Mesothelial cell of epicardium (in vitro differentiated cells): Measurements from ENCODE around the gene PLCXD1. TPM values are rescaled to one million over a fixed set of nuclear protein-coding genes. Genes with fewer than 3 reads are reported as not detected.

ENCODE experiments used
- DNase-seq, 2 experiments: peaks; one replicate each; pipeline ENCODE4 v3.0.0; 2021; ENCODE audit warnings: low spot score in 2 of 2; ENCODE audit not compliant: unreplicated experiment in 2 of 2
- H3K27ac Mint-ChIP-seq: 2 replicates; pipeline ENCODE4 v1.8.0; 2021; ENCODE audit warnings: mixed read lengths
- H3K27me3 Mint-ChIP-seq: 2 replicates; pipeline ENCODE4 v1.8.0; 2021; ENCODE audit warnings: low read depth, mixed read lengths
- H3K36me3 Mint-ChIP-seq: 2 replicates; pipeline ENCODE4 v1.8.0; 2021; ENCODE audit warnings: mixed read lengths
- H3K4me1 Mint-ChIP-seq: 2 replicates; pipeline ENCODE4 v1.8.0; 2021; ENCODE audit warnings: mixed read lengths
- H3K4me3 Mint-ChIP-seq: 2 replicates; pipeline ENCODE4 v1.8.0; 2021; ENCODE audit warnings: mild to moderate bottlenecking, moderate library complexity, mixed read lengths
- H3K9me3 Mint-ChIP-seq: 2 replicates; pipeline ENCODE4 v1.8.0; 2021; ENCODE audit warnings: mixed read lengths
- total RNA-seq: library from RNA; stranded (reverse); gene quantifications from 3 replicates; pipeline ENCODE4 v1.2.1, GENCODE V29; 2021
- TF ChIP-seq, protein P1 (sequence below): fragments of 200-600 bp; sonication (generic); IDR thresholded peaks from one replicate; pipeline ENCODE4 v1.5.0; 2021; ENCODE audit warnings: antibody characterized with exemption; ENCODE audit not compliant: unreplicated experiment

The PLCXD1 gene
- total RNA-seq, 1 donor from 2014 or later = 35.0 TPM

DNA sequence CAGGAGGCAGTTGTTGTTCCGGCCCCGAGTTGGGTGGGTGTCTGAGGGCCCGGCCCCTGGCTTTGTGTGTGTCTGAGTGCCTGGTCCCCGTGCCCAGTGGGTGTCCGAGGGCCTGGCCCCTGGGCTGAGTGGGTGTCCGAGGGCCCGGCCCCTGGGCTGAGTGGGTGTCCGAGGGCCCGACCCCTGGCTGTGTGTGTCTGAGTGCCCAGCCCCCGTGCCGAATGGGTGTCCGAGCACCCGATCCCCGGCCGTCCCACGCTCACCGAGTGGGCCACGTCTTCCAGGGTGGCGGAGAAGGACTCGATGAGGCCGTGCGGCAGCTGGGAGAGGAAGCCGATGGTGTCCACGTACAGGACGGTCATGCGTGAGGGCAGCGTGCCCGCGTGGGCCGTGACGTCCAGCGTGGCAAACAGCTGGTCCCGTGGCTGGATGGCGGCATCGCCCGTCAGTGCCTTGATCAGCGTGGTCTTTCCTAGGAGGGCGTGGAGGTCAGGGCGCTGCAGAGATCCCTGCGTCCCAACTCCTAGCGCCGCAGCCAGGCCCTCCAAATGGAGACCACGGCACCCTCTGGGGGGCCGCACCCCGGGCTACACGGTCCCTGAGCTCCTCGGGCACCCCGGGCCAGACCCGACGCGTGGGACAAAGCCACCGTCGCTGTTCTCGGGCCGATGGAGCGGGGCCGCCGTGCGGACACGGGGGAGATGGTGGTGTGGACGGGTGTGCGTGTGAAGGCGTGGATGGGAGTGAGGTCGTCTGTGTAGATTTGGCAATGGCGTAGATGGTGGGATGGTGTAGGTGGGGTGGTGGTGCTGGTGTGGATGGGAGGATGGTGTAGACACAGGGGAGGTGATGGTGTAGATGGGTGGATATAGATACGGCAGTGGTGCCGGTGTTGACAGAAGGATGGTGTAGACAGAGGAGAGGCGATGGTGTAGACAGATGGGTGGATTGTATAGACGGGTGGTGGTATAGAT is 30.3 kb downstream of the PLCXD1 start:
- no peak for DNase-seq
- TF ChIP-seq, protein P1, sequence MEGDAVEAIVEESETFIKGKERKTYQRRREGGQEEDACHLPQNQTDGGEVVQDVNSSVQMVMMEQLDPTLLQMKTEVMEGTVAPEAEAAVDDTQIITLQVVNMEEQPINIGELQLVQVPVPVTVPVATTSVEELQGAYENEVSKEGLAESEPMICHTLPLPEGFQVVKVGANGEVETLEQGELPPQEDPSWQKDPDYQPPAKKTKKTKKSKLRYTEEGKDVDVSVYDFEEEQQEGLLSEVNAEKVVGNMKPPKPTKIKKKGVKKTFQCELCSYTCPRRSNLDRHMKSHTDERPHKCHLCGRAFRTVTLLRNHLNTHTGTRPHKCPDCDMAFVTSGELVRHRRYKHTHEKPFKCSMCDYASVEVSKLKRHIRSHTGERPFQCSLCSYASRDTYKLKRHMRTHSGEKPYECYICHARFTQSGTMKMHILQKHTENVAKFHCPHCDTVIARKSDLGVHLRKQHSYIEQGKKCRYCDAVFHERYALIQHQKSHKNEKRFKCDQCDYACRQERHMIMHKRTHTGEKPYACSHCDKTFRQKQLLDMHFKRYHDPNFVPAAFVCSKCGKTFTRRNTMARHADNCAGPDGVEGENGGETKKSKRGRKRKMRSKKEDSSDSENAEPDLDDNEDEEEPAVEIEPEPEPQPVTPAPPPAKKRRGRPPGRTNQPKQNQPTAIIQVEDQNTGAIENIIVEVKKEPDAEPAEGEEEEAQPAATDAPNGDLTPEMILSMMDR = no peak
- H3K4me1 Mint-ChIP-seq = no peaks in the 10 kb centered on the region

DNA sequence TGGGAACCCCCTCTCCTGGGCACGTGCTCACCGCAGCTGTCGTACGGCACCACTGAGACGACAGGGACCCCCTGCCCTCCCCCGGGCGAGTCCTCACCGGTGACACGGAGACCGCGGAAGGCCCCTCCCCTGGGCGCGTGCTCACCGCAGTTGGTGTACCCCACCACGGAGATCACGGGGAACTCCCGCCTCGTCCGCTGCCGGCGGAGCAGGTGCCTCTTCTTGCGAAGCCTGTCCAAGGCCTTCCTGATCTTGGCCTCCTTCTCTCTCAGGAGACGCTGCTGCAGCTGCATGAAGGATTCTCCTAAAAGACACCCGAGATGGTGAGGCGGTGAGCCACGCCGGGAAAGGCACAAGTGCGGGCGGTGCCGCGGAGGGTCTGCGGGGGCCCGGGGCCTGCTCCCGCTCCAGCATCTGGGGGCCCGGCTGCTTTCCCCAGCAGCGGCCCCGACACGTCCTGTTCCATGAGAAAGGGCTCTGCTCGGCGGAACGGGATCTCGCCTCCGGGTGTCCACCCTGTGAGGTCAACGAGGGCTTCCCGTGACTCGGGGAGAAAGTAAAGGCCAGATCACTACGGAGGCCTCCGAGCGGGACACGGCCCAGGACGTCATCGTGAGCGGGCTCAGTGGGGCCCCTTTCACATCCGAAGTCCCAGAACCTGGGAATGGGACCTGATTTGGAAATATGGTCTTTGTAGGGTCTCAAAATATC is 31.6 kb downstream of the PLCXD1 start:
- Mint-ChIP-seq H3K9me3 (no peaks in the 10 kb centered on the region), H3K27me3 (no peaks in the 10 kb centered on the region), H3K27ac (no peak overlapping the region), H3K36me3 (peaks cover 33% of the 10 kb centered on the region), H3K4me3 (no peak overlapping the region), H3K4me1 (peaks cover under 1% of the 10 kb centered on the region)
- no peak for DNase-seq
- TF ChIP-seq, protein P1 = no peak

More for the DNA sequence above, 30.3 kb downstream of the PLCXD1 start:
- peaks cover 38% of the 10 kb centered on the region for H3K36me3 Mint-ChIP-seq
- no peak overlapping the region for H3K27ac Mint-ChIP-seq
- no peaks in the 10 kb centered on the region for H3K27me3 Mint-ChIP-seq
- no peak overlapping the region for H3K4me3 Mint-ChIP-seq
- no peaks in the 10 kb centered on the region for H3K9me3 Mint-ChIP-seq

DNA sequence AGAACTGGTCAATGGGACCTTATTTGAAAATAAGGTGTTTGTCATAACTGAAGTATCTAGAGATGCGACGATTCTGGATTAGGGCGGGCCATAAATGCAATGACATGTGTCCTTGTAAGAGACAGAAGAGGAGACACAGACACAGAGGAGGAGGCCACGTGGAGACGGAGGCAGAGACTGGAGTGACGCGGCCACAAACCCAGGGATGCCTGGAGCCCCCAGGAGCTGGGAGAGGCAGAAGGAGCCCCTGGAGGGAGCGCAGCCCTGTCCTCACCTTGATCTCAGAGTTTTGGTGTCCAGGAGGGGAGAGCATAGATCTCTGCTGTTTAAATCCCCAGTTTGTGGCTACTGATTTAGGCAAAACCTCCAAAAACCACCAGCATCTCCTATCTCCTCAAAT is 32.4 kb downstream of the PLCXD1 start:
- Mint-ChIP-seq H3K36me3 (peaks cover 29% of the 10 kb centered on the region), H3K27me3 (no peaks in the 10 kb centered on the region), H3K27ac (no peak overlapping the region), H3K4me3 (no peak overlapping the region), H3K4me1 (peaks cover 4% of the 10 kb centered on the region), H3K9me3 (no peaks in the 10 kb centered on the region)
- DNase-seq = no peak
- TF ChIP-seq, protein P1 = no peak

DNA sequence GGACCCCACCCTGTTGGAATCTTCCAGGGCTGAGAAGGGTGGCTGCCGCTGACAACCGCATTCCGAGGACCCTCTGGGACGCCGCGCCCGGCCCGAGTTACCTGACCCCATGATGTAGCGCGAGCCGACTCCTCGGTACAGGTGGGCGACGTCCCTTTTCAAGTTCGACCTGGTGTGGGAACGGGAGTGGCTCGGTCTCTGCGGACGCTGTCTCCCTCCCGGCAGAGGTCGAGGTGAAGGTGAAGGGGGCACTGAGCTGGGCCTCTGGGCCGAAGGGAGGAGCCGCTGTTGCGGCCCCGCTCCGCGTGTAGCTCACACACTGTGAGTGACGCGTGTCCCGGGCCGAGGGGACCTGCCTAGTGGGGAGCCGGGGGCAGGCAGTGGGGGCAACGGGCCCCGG is 32.9 kb downstream of the PLCXD1 start:
- DNase-seq = no peak
- TF ChIP-seq, protein P1 = no peak

DNA sequence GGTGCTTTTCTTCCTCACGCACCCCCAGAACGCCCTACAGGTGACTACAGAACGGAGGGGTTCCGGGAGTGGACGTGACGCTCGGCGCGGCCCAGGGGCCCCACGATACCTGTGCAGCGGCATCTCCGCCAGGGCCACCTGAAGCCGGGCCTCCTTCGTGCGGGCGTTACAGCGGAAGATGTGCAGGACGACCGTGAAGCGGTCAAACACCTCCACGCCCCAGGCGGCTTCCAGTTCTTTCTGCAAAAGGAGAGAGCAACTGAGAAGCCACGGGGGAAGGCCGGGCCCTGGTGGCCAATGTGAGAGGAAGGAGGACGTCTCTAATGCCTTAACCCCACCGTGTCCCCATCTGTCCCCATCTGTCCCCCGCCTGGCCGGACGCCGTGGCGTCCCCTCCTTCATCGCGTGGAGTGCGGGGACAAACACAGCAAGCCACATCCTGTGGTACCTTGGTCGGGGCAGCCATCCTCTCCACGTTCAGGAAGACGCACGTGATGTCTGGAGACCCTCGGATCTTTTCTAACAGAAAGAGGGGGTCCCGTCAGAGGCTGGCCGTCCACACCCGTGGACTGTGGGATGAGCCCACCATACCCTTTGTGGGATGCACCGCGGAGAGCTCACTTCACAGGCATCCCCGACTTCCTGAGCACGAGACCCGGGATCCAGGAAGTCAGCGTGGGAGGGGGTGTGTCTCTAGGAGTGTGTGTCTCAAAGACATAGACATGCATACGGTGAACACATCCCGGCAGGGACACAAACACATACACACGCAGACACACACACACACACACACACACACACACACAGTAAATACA is 33.8 kb downstream of the PLCXD1 start:
- Mint-ChIP-seq H3K27ac (no peak overlapping the region), H3K9me3 (no peaks in the 10 kb centered on the region), H3K36me3 (peaks cover 22% of the 10 kb centered on the region), H3K4me1 (peaks cover 4% of the 10 kb centered on the region), H3K4me3 (no peak overlapping the region), H3K27me3 (no peaks in the 10 kb centered on the region)
- TF ChIP-seq, protein P1 = no peak
- DNase-seq = no peak

More for the DNA sequence above, 32.9 kb downstream of the PLCXD1 start:
- no peaks in the 10 kb centered on the region for H3K9me3 Mint-ChIP-seq
- peaks cover 28% of the 10 kb centered on the region for H3K36me3 Mint-ChIP-seq
- H3K4me1 Mint-ChIP-seq = peaks cover 4% of the 10 kb centered on the region
- no peak overlapping the region for H3K27ac Mint-ChIP-seq
- H3K27me3 Mint-ChIP-seq = no peaks in the 10 kb centered on the region
- H3K4me3 Mint-ChIP-seq = no peak overlapping the region
